ENCODE measurements around the gene UPF2. TPM values are rescaled to one million over a fixed set of nuclear protein-coding genes. Genes with fewer than 3 reads are reported as not detected.

UPF2 gene
- total RNA-seq, result 15.6 and 16.8 TPM in 2 replicates

DNA sequence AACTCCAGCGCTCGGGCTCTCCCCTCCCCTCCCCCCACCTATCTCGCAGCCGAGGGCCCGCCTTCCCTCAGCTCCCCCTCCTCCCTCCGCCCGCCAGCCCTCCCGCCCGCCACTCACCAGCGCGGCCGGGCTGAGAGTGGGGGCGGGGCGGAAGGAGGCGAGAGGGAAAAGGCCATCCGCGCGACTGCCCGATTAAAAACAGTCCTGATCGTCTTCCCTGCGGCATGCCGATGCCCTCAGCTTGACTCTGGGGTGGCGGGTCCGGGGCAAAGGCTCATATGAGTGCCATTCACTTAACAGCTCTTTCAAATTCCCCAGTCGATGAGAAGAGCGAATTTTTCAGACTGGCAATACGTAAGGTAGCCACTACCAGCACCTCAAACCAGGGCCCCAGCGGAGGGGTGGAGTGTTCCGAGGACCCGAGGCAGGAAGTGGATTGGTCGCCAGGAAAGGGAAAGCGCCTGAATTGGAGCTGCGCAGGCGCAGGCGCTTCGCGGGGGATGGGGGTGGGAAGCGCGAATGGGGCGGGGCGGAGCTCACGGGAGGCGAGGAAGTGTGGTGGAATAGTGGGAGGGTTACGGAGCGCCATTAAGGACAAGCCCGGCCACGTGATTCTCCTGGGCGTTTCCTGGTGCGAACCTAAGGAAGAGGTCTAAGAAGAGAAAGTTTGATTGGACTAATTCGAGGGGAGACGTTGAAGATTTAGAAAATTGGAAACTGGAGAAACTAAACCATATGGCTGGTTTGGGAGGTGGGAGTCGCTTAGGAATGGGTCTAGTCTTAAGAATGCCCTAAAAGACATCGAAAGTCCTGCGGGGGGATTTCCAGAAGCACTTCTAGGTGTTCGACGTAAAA, at the start of gene UPF2:
TSS of gene UPF2 (minus strand) at position 13 of the 855 bp plus-strand sequence. CDS start 7,386 bp downstream, outside the sequence.

GRCh38 chr10:12068449-12069269, 26.1 kb upstream of the UPF2 start, which contains the start of gene DHTKD1:
DHTKD1 (plus strand) TSS chr10:12068954; CDS start chr10:12069034, 80 bp downstream.

Other genes starting within 250 kb of the UPF2 start
- 0.98 and 1.9 TPM in 2 replicates for gene PROSER2, start 219.5 kb downstream of the UPF2 start, total RNA-seq
- 12.6 and 12.9 TPM in 2 replicates for gene DHTKD1, start 26.1 kb upstream of the UPF2 start, total RNA-seq
- gene SEC61A2, start 86.9 kb upstream of the UPF2 start, total RNA-seq, result 10.6 TPM in 2 replicates
- 37.9 and 44.5 TPM in 2 replicates for gene NUDT5, start 153.1 kb upstream of the UPF2 start, total RNA-seq
- gene CDC123, start 153.4 kb upstream of the UPF2 start, total RNA-seq, result 125 TPM in 2 replicates

Measured in smooth muscle cell of the pulmonary artery (primary cell).